Measurements from ENCODE around the gene SPAG16. TPM values are rescaled to one million over a fixed set of nuclear protein-coding genes. Genes with fewer than 3 reads are reported as not detected.
A peak's percentile ranks its signal among the peaks of the same experiment; 100 is the strongest.

SPAG16 gene
- total RNA-seq, result 10 to 100 TPM; 25.3 to 42.0 (median 41.7) TPM

DNA sequence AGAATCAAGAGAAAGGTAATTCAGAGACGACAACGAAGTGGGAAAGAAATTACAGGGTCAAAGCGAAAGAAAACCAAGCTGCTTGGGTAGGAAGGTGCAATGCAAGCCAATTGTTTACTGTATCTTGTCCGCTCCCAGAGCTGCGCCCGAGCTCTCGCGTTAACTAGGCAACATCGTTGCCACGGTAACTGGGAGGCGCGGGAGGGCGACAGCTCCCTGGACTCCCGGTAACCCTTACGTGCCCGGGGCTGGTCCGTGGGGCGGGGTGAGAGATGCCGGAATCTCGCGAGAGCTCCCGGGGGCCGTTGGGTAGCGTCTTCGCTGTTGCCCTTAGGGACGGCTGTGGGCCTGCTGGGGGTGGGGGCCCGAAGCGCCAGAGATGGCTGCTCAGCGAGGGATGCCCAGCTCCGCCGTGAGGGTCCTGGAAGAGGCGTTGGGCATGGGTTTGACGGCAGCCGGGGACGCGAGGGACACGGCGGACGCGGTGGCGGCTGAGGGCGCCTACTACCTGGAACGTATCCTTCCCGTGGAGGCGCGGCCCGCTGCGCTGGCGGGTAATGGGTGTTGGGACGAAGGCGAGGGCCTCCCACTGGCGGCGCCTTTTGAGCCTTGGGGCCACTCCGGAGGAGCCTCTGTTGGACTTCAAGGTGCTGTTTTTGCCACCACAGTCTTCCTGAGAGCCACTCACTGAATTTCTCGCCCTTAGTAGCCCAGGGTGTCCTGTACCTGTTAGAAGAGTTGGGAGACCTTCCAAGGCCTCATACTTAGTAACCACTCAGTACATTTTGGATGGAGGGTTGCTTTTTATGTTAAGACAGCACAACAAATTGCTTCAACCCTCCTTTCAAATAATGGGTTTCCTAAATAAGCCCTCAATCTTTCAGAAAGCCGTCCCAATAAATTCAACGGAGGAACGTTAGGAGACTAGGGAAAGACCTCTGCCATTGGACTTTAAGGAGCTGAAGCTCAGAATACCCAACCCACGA lies at the start of gene SPAG16:
Gene SPAG16 (plus strand): TSS at position 360 of the 986 bp plus-strand sequence.
- H3K4me1 ChIP-seq, result peaks cover 0 to 7% of the 10 kb centered on the region in 2 donors
- H3K9me3 ChIP-seq, result no peaks in the 10 kb centered on the region
- H3K27ac ChIP-seq, result peak within 1 kb of the TSS; percentile 87 to 88
- DNase-seq (ENCODE audit: low spot score in 2 of 2), result peak; percentile 90 to 92
- H3K4me3 ChIP-seq, result peak within 1 kb of the TSS; percentile 74 to 81 (median 81)
- no peaks in the 10 kb centered on the region for H3K27me3 ChIP-seq
- intact Hi-C loops (cut with DNase I; ENCODE audit: low total_unique reads), result no loop called here
- no peaks in the 10 kb centered on the region for H3K36me3 ChIP-seq
- TF ChIP-seq POLR2AphosphoS5 (IDR thresholded peaks at IDR 0.05), result peak; percentile 74 to 88 (median 78)
- no peak for TF ChIP-seq POLR2A (IDR thresholded peaks at IDR 0.05)

DNA sequence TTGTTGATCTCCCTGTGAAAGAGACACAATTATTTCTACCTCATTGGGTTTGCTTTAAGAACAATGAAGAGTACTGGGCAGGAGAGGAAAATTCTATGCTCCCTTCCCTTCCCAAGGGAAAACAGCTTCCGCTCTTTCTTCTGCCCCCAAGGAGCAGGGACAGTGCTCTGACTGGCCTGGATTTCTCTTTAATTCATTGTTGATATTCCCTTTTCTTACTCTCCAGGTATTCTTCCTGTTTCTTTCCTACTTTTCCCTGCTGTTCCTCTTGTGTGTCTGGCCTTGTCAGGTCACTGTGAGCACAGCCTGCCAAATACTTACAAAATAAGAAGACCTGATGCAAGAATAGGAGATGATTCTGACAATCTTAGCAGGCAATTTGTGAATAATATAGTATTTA lies 49.6 kb upstream of the SPAG16 start:
- TF ChIP-seq, protein P1, sequence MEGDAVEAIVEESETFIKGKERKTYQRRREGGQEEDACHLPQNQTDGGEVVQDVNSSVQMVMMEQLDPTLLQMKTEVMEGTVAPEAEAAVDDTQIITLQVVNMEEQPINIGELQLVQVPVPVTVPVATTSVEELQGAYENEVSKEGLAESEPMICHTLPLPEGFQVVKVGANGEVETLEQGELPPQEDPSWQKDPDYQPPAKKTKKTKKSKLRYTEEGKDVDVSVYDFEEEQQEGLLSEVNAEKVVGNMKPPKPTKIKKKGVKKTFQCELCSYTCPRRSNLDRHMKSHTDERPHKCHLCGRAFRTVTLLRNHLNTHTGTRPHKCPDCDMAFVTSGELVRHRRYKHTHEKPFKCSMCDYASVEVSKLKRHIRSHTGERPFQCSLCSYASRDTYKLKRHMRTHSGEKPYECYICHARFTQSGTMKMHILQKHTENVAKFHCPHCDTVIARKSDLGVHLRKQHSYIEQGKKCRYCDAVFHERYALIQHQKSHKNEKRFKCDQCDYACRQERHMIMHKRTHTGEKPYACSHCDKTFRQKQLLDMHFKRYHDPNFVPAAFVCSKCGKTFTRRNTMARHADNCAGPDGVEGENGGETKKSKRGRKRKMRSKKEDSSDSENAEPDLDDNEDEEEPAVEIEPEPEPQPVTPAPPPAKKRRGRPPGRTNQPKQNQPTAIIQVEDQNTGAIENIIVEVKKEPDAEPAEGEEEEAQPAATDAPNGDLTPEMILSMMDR (IDR thresholded peaks at IDR 0.05), result no peak
- TF ChIP-seq POLR2A (IDR thresholded peaks at IDR 0.05) (no peak), POLR2AphosphoS5 (IDR thresholded peaks at IDR 0.05) (no peak)
- no peak for DNase-seq (ENCODE audit: low spot score in 2 of 2)
- H3K4me3 ChIP-seq, result no peak overlapping the region
- intact Hi-C loops (cut with DNase I; ENCODE audit: low total_unique reads), result no loop called here
- no peaks in the 10 kb centered on the region for H3K27me3 ChIP-seq
- no peaks in the 10 kb centered on the region for H3K9me3 ChIP-seq
- no peaks in the 10 kb centered on the region for H3K4me1 ChIP-seq
- no peaks in the 10 kb centered on the region for H3K36me3 ChIP-seq
- H3K27ac ChIP-seq, result no peak overlapping the region

DNA sequence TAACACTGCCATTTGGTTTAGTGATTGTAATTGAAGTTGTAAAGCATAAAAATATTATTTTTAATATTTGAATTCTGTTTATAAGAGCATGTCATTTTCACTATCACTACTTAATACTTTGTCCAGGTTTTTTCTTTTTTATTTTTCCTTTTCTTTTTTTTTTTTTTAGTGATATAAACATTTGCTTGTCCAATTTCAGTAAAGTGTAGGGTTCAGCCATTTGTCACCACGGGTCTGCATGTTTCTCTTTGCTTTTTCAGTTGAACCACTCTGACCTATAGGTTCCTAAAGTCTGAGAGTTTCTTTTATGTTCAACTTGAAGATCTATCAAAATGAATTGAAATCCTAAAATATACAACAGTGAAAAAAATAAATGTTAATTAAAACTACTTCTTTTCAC lies 48.5 kb upstream of the SPAG16 start:
- Histone ChIP-seq H3K27ac (no peak overlapping the region), H3K4me1 (no peaks in the 10 kb centered on the region), H3K27me3 (no peaks in the 10 kb centered on the region), H3K9me3 (no peaks in the 10 kb centered on the region), H3K36me3 (no peaks in the 10 kb centered on the region), H3K4me3 (no peak overlapping the region)
- TF ChIP-seq POLR2A (IDR thresholded peaks at IDR 0.05), result no peak
- TF ChIP-seq POLR2AphosphoS5 (IDR thresholded peaks at IDR 0.05), result no peak
- intact Hi-C loops (cut with DNase I; ENCODE audit: low total_unique reads), result no loop called here
- DNase-seq (ENCODE audit: low spot score in 2 of 2), result no peak

- no peak for DNase-seq (ENCODE audit: low spot score in 2 of 2)
- intact Hi-C loops (cut with DNase I; ENCODE audit: low total_unique reads), result no loop called here
- H3K4me1 ChIP-seq, result no peaks in the 10 kb centered on the region
- no peaks in the 10 kb centered on the region for H3K27me3 ChIP-seq
- H3K9me3 ChIP-seq, result no peaks in the 10 kb centered on the region
- TF ChIP-seq POLR2A (IDR thresholded peaks at IDR 0.05) (no peak), POLR2AphosphoS5 (IDR thresholded peaks at IDR 0.05) (no peak)
- TF ChIP-seq, protein P1 (IDR thresholded peaks at IDR 0.05), result no peak
- H3K27ac ChIP-seq, result no peak overlapping the region
- H3K36me3 ChIP-seq, result no peaks in the 10 kb centered on the region
- no peak overlapping the region for H3K4me3 ChIP-seq
Measured at GRCh38 chr2:213237251-213237650, 47.0 kb upstream of the SPAG16 start.

DNA sequence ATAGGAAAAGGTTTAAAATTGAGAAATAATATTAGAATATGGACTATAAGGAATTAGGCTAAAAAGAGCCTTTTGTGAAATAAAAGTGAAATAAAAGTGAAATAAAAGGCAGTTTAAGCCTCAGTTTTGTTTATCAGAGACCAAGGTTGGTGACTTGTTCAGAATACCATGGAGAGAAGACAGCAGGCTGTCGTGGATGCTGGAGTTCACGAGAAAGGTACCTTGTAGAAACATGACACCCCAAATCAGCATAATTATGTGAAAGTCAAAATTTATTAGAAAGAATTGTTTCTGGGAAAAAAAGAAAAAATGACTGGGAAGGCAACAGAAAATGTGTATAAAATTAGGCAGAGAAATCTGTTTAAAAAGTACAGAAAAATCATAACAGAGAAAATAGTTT lies 46.5 kb upstream of the SPAG16 start:
- H3K4me3 ChIP-seq, result no peak overlapping the region
- H3K9me3 ChIP-seq, result no peaks in the 10 kb centered on the region
- intact Hi-C loops (cut with DNase I; ENCODE audit: low total_unique reads), result no loop called here
- H3K27me3 ChIP-seq, result no peaks in the 10 kb centered on the region
- no peak for TF ChIP-seq POLR2AphosphoS5 (IDR thresholded peaks at IDR 0.05)
- TF ChIP-seq, protein P1 (IDR thresholded peaks at IDR 0.05), result no peak
- TF ChIP-seq POLR2A (IDR thresholded peaks at IDR 0.05), result no peak
- no peaks in the 10 kb centered on the region for H3K36me3 ChIP-seq
- no peaks in the 10 kb centered on the region for H3K4me1 ChIP-seq
- no peak overlapping the region for H3K27ac ChIP-seq
- DNase-seq (ENCODE audit: low spot score in 2 of 2), result no peak

Measured in breast epithelium (tissue), 4 donors.